PC-9 (cell line): ENCODE data around the gene TGFB1I1. TPM values are rescaled to one million over a fixed set of nuclear protein-coding genes. Genes with fewer than 3 reads are reported as not detected.
A peak's percentile ranks its signal among the peaks of the same experiment; 100 is the strongest.

ENCODE experiments used
- BruUV-seq: library from RNA; stranded (reverse); fragments of 400-500 nt; replicated peaks from 2 replicates; lab custom pipeline; 2021; lab: Mats Ljungman, UMichigan
- CTCF ChIA-PET: fragments of 300-600 bp; sonication (Branson Sonifier 250); formaldehyde crosslinking; loops from one replicate; lab custom pipeline; 2022; ENCODE audit warnings: antibody characterized with exemption; lab: Charles Lee
- POLR2A ChIA-PET: fragments of 300-600 bp; sonication (Branson Sonifier 250); formaldehyde crosslinking; loops from one replicate; lab custom pipeline; 2022; ENCODE audit warnings: antibody characterized with exemption; ENCODE audit not compliant: unreplicated experiment; lab: Charles Lee
- DNase-seq, 2 experiments: peaks; one replicate each; pipeline versions ENCODE4 v3.0.0 to v3.0.0-alpha.2; 2015 to 2022; ENCODE audit warnings: mixed read lengths in 1 of 2
- H2AFZ ChIP-seq: fragments of 200-600 bp; sonication (generic); 2 replicates; pipeline ENCODE4 v1.8.1; 2017; ENCODE audit warnings: antibody characterized with exemption
- H3F3A ChIP-seq: fragments of 200-600 bp; sonication (generic); 2 replicates; pipeline ENCODE4 v1.8.1; 2017; ENCODE audit warnings: antibody characterized with exemption, mild to moderate bottlenecking, low read depth; ENCODE audit not compliant: insufficient read depth
- H3K27ac ChIP-seq: fragments of 200-600 bp; sonication (generic); 2 replicates; pipeline ENCODE4 v1.6.1; 2016; ENCODE audit warnings: mixed run types
- H3K27me3 ChIP-seq: fragments of 200-600 bp; sonication (generic); 2 replicates; pipeline ENCODE4 v1.6.1; 2016; ENCODE audit warnings: low read depth, mixed run types; ENCODE audit not compliant: insufficient read depth
- H3K36me3 ChIP-seq: fragments of 200-600 bp; sonication (generic); 2 replicates; pipeline ENCODE4 v1.6.1; 2016; ENCODE audit warnings: low read depth, mixed run types
- H3K4me1 ChIP-seq: fragments of 200-600 bp; sonication (generic); replicated peaks from 2 replicates; pipeline ENCODE4 v1.6.1; 2016; ENCODE audit warnings: mixed run types; ENCODE audit not compliant: insufficient read depth
- H3K4me2 ChIP-seq: fragments of 200-600 bp; sonication (generic); 2 replicates; pipeline ENCODE4 v1.6.1; 2017; ENCODE audit warnings: mixed run types
- H3K4me3 ChIP-seq: fragments of 200-600 bp; sonication (generic); 2 replicates; pipeline ENCODE4 v1.6.1; 2016; ENCODE audit warnings: mixed run types
- H3K79me2 ChIP-seq: fragments of 200-600 bp; sonication (generic); 2 replicates; pipeline ENCODE4 v1.6.1; 2017; ENCODE audit warnings: low read depth, mixed run types
- H3K9me2 ChIP-seq: fragments of 200-600 bp; sonication (generic); 2 replicates; pipeline ENCODE4 v1.8.1; 2017; ENCODE audit warnings: mild to moderate bottlenecking; ENCODE audit not compliant: insufficient read depth
- H3K9me3 ChIP-seq: fragments of 200-600 bp; sonication (generic); 2 replicates; pipeline ENCODE4 v1.8.1; 2016; ENCODE audit warnings: low read depth; ENCODE audit not compliant: insufficient read depth
- H4K20me1 ChIP-seq: fragments of 200-600 bp; sonication (generic); 2 replicates; pipeline ENCODE4 v1.8.1; 2017; ENCODE audit not compliant: insufficient read depth
- CTCF ChIP-seq: fragments of 200-600 bp; sonication (generic); conservative IDR thresholded peaks from 2 replicates; pipeline ENCODE4 v1.6.1; 2017; ENCODE audit warnings: mixed run types, antibody characterized with exemption, mild to moderate bottlenecking, moderate library complexity
- EZH2 ChIP-seq: fragments of 200-600 bp; sonication (generic); IDR thresholded peaks from 2 replicates; pipeline ENCODE4 v1.8.0; 2017; ENCODE audit warnings: antibody characterized with exemption, low read depth
- intact Hi-C: fragments of 100-400 bp; cut with micrococcal nuclease; formaldehyde crosslinking; loops from one replicate; pipeline ENCODE4 v1.10.0; 2022; ENCODE audit not compliant: unreplicated experiment
- total RNA-seq: library from RNA; stranded (reverse); gene quantifications from 2 replicates; pipeline ENCODE4 v1.2.3, GENCODE V29; 2021

Gene TGFB1I1
- total RNA-seq, 1 experiment from 2014 or later, result 9.0 TPM

GRCh38 chr16:31458073-31458843, 13.7 kb upstream of the TGFB1I1 start:
- H3K4me3 ChIP-seq, result peak overlapping the region; percentile 80
- H3K4me1 ChIP-seq, result peaks cover 49% of the 10 kb centered on the region
- ChIA-PET POLR2A (interaction anchor here (0.5 to 0.7 kb wide), 5 partner anchors 13 to 327 kb away, joined by 4 to 9 read pairs (median 4); partner anchors contain the start of gene TGFB1I1), CTCF (interaction anchor here (0.6 to 2.0 kb wide), 6 partner anchors 15 to 890 kb away, joined by 3 to 8 read pairs (median 6); partner anchors contain the start of genes KAT8 and ZNF843)
- H3K4me2 ChIP-seq, result peak overlapping the region; percentile 86
- no peaks in the 10 kb centered on the region for H3K36me3 ChIP-seq
- no peaks in the 10 kb centered on the region for H3K9me3 ChIP-seq
- H3K79me2 ChIP-seq, result peaks cover 54% of the 10 kb centered on the region
- H3F3A ChIP-seq, result peaks cover 41% of the 10 kb centered on the region
- no TSS peak for BruUV-seq
- peak; percentile 63 to 65 for DNase-seq
- no peaks in the 10 kb centered on the region for H3K27me3 ChIP-seq
- intact Hi-C loops, result loop anchor here (2.0 to 10.0 kb wide), 5 partner anchors 239 to 803 kb away; partner anchors contain the start of genes FBRS, PRR14 and SETD1A
- no peaks in the 10 kb centered on the region for H3K9me2 ChIP-seq
- H2AFZ ChIP-seq, result peak overlapping the region; percentile 86
- H3K27ac ChIP-seq, result peak overlapping the region; percentile 95
- TF ChIP-seq EZH2, result no peak
- no peak for TF ChIP-seq CTCF
- peaks cover 20% of the 10 kb centered on the region for H4K20me1 ChIP-seq

GRCh38 chr16:31458844-31459686, 12.9 kb upstream of the TGFB1I1 start, which contains the start of gene ARMC5:
Gene ARMC5, plus strand, starts transcription at chr16:31459501. Its CDS starts 24 bp downstream, at chr16:31459525.
- BruUV-seq, result TSS peak; percentile 36
- intact Hi-C loops, result loop anchor here (1.0 to 10.0 kb wide), 8 partner anchors 18 to 804 kb away; partner anchors contain the start of genes FBRS, PRR14, RUSF1 and SETD1A
- peaks cover 34% of the 10 kb centered on the region for H3F3A ChIP-seq
- no peaks in the 10 kb centered on the region for H3K27me3 ChIP-seq
- peaks cover 20% of the 10 kb centered on the region for H4K20me1 ChIP-seq
- H3K9me3 ChIP-seq, result no peaks in the 10 kb centered on the region
- peak within 1 kb of the TSS; percentile 92 for H3K4me2 ChIP-seq
- no peak for TF ChIP-seq EZH2
- TF ChIP-seq CTCF, result peak; percentile 66
- peak within 1 kb of the TSS; percentile 95 for H3K27ac ChIP-seq
- peaks cover 54% of the 10 kb centered on the region for H3K79me2 ChIP-seq
- peak within 1 kb of the TSS; percentile 80 for H3K4me3 ChIP-seq
- ChIA-PET CTCF (interaction anchor here (0.5 to 2.0 kb wide), 5 partner anchors 16 to 465 kb away, joined by 3 to 8 read pairs (median 7); partner anchors contain the start of genes KAT8 and ZNF843), POLR2A (interaction anchor here (0.6 to 1.0 kb wide), 7 partner anchors 13 to 645 kb away, joined by 4 to 9 read pairs (median 7); partner anchors contain the start of genes RUSF1, TGFB1I1 and ZNF267)
- peak within 1 kb of the TSS; percentile 86 for H2AFZ ChIP-seq
- H3K36me3 ChIP-seq, result no peaks in the 10 kb centered on the region
- H3K9me2 ChIP-seq, result no peaks in the 10 kb centered on the region
- peaks cover 41% of the 10 kb centered on the region for H3K4me1 ChIP-seq
- DNase-seq, result peak; percentile 96 to 99
